OCI-LY7 (cell line): Measurements from ENCODE around the gene SMARCAL1. TPM values are rescaled to one million over a fixed set of nuclear protein-coding genes. Genes with fewer than 3 reads are reported as not detected.

Experiments
- BruUV-seq: library from RNA; stranded (reverse); fragments of 400-500 nt; replicated peaks from 2 replicates; lab custom pipeline; 2021; lab: Mats Ljungman, UMichigan
- CTCF ChIA-PET: fragments of 300-600 bp; sonication (Branson Sonifier 250); formaldehyde crosslinking; loops from one replicate; lab custom pipeline; 2022; ENCODE audit warnings: antibody characterized with exemption; ENCODE audit not compliant: unreplicated experiment; lab: Charles Lee
- POLR2A ChIA-PET: fragments of 300-600 bp; sonication (Branson Sonifier 250); formaldehyde crosslinking; loops from one replicate; lab custom pipeline; 2022; ENCODE audit warnings: antibody characterized with exemption; lab: Charles Lee
- DNase-seq: peaks from one replicate; pipeline ENCODE4 v3.0.0-alpha.2; 2015; ENCODE audit warnings: low spot score
- H2AFZ ChIP-seq: fragments of 200-600 bp; sonication (generic), shearing (Covaris generic); 2 replicates; pipeline ENCODE4 v1.6.1; 2014; ENCODE audit warnings: mild to moderate bottlenecking, antibody characterized with exemption, low read length, moderate library complexity
- H3K27ac ChIP-seq: fragments of 200-600 bp; sonication (generic); 2 replicates; pipeline ENCODE4 v1.5.1; 2014; ENCODE audit warnings: mixed run types, low read depth, mild to moderate bottlenecking, moderate library complexity, low read length, inconsistent platforms; ENCODE audit not compliant: poor library complexity, severe bottlenecking
- H3K36me3 ChIP-seq: fragments of 200-600 bp; sonication (generic); 2 replicates; pipeline ENCODE4 v1.6.1; 2014; ENCODE audit warnings: mild to moderate bottlenecking, antibody characterized with exemption, low read length, moderate library complexity, mixed read lengths; ENCODE audit not compliant: insufficient read depth
- H3K4me1 ChIP-seq: fragments of 200-600 bp; sonication (generic); 2 replicates; pipeline ENCODE4 v1.5.1; 2014; ENCODE audit warnings: mild to moderate bottlenecking, low read length; ENCODE audit not compliant: insufficient read depth, poor library complexity, severe bottlenecking
- H3K4me2 ChIP-seq: fragments of 200-600 bp; sonication (generic); 2 replicates; pipeline ENCODE4 v1.6.1; 2014; ENCODE audit warnings: mild to moderate bottlenecking, low read length
- H3K4me3 ChIP-seq: fragments of 200-600 bp; sonication (generic); 2 replicates; pipeline ENCODE4 v1.5.1; 2014; ENCODE audit warnings: mild to moderate bottlenecking, low read depth, low read length; ENCODE audit not compliant: poor library complexity, severe bottlenecking
- H3K79me2 ChIP-seq: fragments of 200-600 bp; sonication (generic); 2 replicates; pipeline ENCODE4 v1.6.1; 2016; ENCODE audit warnings: low read depth, mild to moderate bottlenecking, low read length, moderate library complexity, mixed read lengths; ENCODE audit not compliant: insufficient read depth
- H3K9me2 ChIP-seq: fragments of 200-600 bp; sonication (generic); 2 replicates; pipeline ENCODE4 v1.6.1; 2016; ENCODE audit warnings: mild to moderate bottlenecking, low read length, mixed read lengths; ENCODE audit not compliant: insufficient read depth
- H3K9me3 ChIP-seq: fragments of 200-600 bp; sonication (generic); 2 replicates; pipeline ENCODE4 v1.6.1; 2014; ENCODE audit warnings: mild to moderate bottlenecking, mixed run types, low read length, mixed read lengths
- H4K20me1 ChIP-seq: fragments of 200-600 bp; sonication (generic); 2 replicates; pipeline ENCODE4 v1.6.1; 2014; ENCODE audit warnings: mild to moderate bottlenecking, antibody characterized with exemption, low read length, moderate library complexity, mixed read lengths; ENCODE audit not compliant: insufficient read depth
- EZH2phosphoT487 ChIP-seq: fragments of 200-600 bp; sonication (generic); IDR thresholded peaks from 2 replicates; pipeline ENCODE4 v1.6.1; 2018; ENCODE audit warnings: low read depth, borderline replicate concordance, mild to moderate bottlenecking, mixed run types, antibody characterized with exemption, low read length, moderate library complexity, mixed read lengths
- intact Hi-C: fragments of 100-400 bp; cut with micrococcal nuclease; formaldehyde crosslinking; loops from one replicate; pipeline ENCODE4 v1.10.0; 2022; ENCODE audit not compliant: unreplicated experiment
- total RNA-seq, 2 experiments: library from RNA; depleted of rRNA in 1 of 2; stranded (reverse); fragments of >200 nt in 1 of 2; shearing (Covaris generic) in 1 of 2; gene quantifications; 2 replicates each; pipeline ENCODE4 v1.2.3, GENCODE V29; 2014 to 2022
- TF ChIP-seq, protein P1 (sequence below): fragments of 200-600 bp; sonication (generic); conservative IDR thresholded peaks from 2 replicates; pipeline ENCODE4 v1.5.1; 2014; ENCODE audit warnings: mild to moderate bottlenecking, antibody characterized with exemption, low read length, moderate library complexity, mixed read lengths

The SMARCAL1 gene
- total RNA-seq, 2 experiments from 2014 or later, result 12.2 to 26.1 TPM

DNA sequence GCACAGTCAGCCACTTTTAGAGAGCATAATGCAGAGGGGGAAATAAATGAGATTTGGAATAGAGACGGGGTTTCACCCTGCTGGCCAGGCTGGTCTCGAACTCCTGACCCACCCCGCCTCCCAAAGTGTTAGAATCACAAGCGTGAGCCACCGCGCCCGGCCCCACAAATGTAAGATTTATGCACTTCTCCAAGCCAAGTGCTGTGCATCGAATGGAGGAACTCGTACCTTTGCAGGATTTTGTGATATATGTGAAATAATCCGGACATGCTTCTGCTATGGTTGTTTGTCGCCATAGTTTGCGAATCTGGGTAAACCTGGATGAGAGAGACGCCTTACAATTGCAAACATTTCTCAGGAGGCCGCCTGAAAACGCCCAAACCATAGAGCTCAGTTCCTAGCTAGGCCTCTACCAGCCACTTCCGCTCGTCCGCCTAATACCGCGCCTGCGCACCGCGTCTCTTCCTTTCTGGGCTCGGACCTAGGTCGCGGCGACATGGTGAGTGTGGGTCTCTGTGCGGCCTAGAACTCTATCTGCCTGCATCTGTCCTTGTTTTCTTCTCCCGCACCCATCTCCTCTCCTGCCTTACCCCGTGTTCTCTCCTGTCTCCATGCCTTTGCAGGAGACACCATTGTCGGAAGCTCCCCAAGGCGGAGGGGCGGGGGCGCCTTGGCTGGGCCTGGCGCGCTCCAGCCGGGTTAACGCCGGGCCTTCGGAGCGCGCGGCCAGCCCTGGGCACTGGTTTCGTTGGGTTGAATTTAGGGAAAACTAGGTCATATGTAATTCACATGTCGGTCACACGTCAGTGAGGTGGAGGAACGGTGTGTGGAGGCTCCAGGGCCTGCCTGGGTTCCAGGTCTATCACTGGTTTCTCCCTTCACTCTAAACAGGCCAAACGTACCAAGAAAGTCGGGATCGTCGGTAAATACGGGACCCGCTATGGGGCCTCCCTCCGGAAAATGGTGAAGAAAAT, 86.4 kb downstream of the SMARCAL1 start, which contains the start of gene RPL37A:
RPL37A (plus strand) TSS at position 466 of the 974 bp plus-strand sequence; CDS start at position 497, 31 bp downstream.
- POLR2A ChIA-PET, result interaction anchor here (0.6 to 2.4 kb wide), 12 partner anchors 9 to 108 kb away, joined by 3 to 16 read pairs (median 4); partner anchors contain the start of gene SMARCAL1
- TF ChIP-seq, protein P1, sequence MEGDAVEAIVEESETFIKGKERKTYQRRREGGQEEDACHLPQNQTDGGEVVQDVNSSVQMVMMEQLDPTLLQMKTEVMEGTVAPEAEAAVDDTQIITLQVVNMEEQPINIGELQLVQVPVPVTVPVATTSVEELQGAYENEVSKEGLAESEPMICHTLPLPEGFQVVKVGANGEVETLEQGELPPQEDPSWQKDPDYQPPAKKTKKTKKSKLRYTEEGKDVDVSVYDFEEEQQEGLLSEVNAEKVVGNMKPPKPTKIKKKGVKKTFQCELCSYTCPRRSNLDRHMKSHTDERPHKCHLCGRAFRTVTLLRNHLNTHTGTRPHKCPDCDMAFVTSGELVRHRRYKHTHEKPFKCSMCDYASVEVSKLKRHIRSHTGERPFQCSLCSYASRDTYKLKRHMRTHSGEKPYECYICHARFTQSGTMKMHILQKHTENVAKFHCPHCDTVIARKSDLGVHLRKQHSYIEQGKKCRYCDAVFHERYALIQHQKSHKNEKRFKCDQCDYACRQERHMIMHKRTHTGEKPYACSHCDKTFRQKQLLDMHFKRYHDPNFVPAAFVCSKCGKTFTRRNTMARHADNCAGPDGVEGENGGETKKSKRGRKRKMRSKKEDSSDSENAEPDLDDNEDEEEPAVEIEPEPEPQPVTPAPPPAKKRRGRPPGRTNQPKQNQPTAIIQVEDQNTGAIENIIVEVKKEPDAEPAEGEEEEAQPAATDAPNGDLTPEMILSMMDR, result no peak; the same call in 1 of the 2 replicates
- no peak for TF ChIP-seq EZH2phosphoT487
- DNase-seq, result peak; percentile 95
- H3K79me2 ChIP-seq, result peaks cover 60% of the 10 kb centered on the region
- H3K36me3 ChIP-seq, result peaks cover 55% of the 10 kb centered on the region
- H3K27ac ChIP-seq, result peak within 1 kb of the TSS; percentile 67
- intact Hi-C loops, result loop anchor here (2.0 to 10.0 kb wide), 3 partner anchors 86 to 1684 kb away; partner anchors contain the start of genes SMARCAL1 and XRCC5
- H3K4me3 ChIP-seq, result peak within 1 kb of the TSS; percentile 94
- peak within 1 kb of the TSS; percentile 88 for H2AFZ ChIP-seq
- peaks cover 47% of the 10 kb centered on the region for H3K4me1 ChIP-seq
- TSS peak; percentile 69 for BruUV-seq
- CTCF ChIA-PET, result interaction anchor here (0.6 kb wide), 1 partner anchor 8 kb away, joined by 3 read pairs; no protein-coding TSS in a partner anchor
- no peaks in the 10 kb centered on the region for H3K9me3 ChIP-seq
- H4K20me1 ChIP-seq, result peaks cover 28% of the 10 kb centered on the region
- peak within 1 kb of the TSS; percentile 88 for H3K4me2 ChIP-seq
- H3K9me2 ChIP-seq, result no peaks in the 10 kb centered on the region

GRCh38 chr2:216499641-216500218, 87.4 kb downstream of the SMARCAL1 start:
- Histone ChIP-seq H3K9me2 (no peaks in the 10 kb centered on the region), H3K79me2 (peaks cover 60% of the 10 kb centered on the region), H4K20me1 (peaks cover 28% of the 10 kb centered on the region), H2AFZ (no peak overlapping the region), H3K4me3 (peak overlapping the region; percentile 94), H3K4me1 (peaks cover 47% of the 10 kb centered on the region), H3K4me2 (peak overlapping the region; percentile 88), H3K36me3 (peaks cover 66% of the 10 kb centered on the region), H3K27ac (peak overlapping the region; percentile 67), H3K9me3 (no peaks in the 10 kb centered on the region)
- intact Hi-C loops, result loop anchor here (2.0 to 10.0 kb wide), 3 partner anchors 87 to 1685 kb away; partner anchors contain the start of genes SMARCAL1 and XRCC5
- ChIA-PET POLR2A (interaction anchor here (0.9 kb wide), 1 partner anchor 11 kb away, joined by 3 read pairs; no protein-coding TSS in a partner anchor), CTCF (no interaction called here)
- peak; percentile 39 for DNase-seq
- BruUV-seq, result no TSS peak
- TF ChIP-seq, protein P1, result no peak
- TF ChIP-seq EZH2phosphoT487, result no peak
